Measurements from ENCODE around the gene GPR42. TPM values are rescaled to one million over a fixed set of nuclear protein-coding genes. Genes with fewer than 3 reads are reported as not detected.

GPR42 gene
- total and polyA plus RNA-seq, 4 donors, result 0.21 to 1.5 TPM; not detected in 2

- 89 to 92% methylated on average over 6 of the region's 6 CpGs for WGBS, 2 donors
- H3K4me3 ChIP-seq, result no peak overlapping the region
- TF ChIP-seq CTCF (IDR thresholded peaks at IDR 0.05; ENCODE audit: control extremely low read depth, extremely low read depth), result no peak
- DNase-seq (no peak), ATAC-seq (ENCODE audit: insufficient read depth, low FRiP score) (no peak)
- no peaks in the 10 kb centered on the region for H3K27me3 ChIP-seq (ENCODE audit: control insufficient read depth in 3 of 3, insufficient read depth in 3 of 3, low read length in 2 of 3)
- no peaks in the 10 kb centered on the region for H3K4me1 ChIP-seq (ENCODE audit: control insufficient read depth in 5 of 5, insufficient read depth in 5 of 5, low read length in 5 of 5)
- H3K36me3 ChIP-seq (ENCODE audit: control insufficient read depth in 4 of 4, insufficient read depth in 4 of 4, low read length in 4 of 4), result no peaks in the 10 kb centered on the region
- no peak overlapping the region for H3K9ac ChIP-seq (ENCODE audit: insufficient read depth in 1 of 2, low read length in 2 of 2)
- H3K9me3 ChIP-seq (ENCODE audit: control insufficient read depth in 4 of 4, insufficient read depth in 3 of 4, low read length in 3 of 4), result no peaks in the 10 kb centered on the region
- H3K27ac ChIP-seq (ENCODE audit: low read depth in 1 of 2, low read length in 1 of 2), result no peak overlapping the region
These were observed 17.6 kb downstream of the GPR42 start for GRCh38 chr19:35388277-35389054.

GRCh38 chr19:35389192-35389861, 18.5 kb downstream of the GPR42 start:
- Histone ChIP-seq H3K27ac (ENCODE audit: low read depth in 1 of 2, low read length in 1 of 2) (no peak overlapping the region), H3K4me1 (ENCODE audit: control insufficient read depth in 5 of 5, insufficient read depth in 5 of 5, low read length in 5 of 5) (no peaks in the 10 kb centered on the region), H3K27me3 (ENCODE audit: control insufficient read depth in 3 of 3, insufficient read depth in 3 of 3, low read length in 2 of 3) (no peaks in the 10 kb centered on the region), H3K9ac (ENCODE audit: insufficient read depth in 1 of 2, low read length in 2 of 2) (no peak overlapping the region), H3K9me3 (ENCODE audit: control insufficient read depth in 4 of 4, insufficient read depth in 3 of 4, low read length in 3 of 4) (no peaks in the 10 kb centered on the region), H3K36me3 (ENCODE audit: control insufficient read depth in 4 of 4, insufficient read depth in 4 of 4, low read length in 4 of 4) (no peaks in the 10 kb centered on the region), H3K4me3 (no peak overlapping the region)
- DNase-seq, result no peak
- TF ChIP-seq CTCF (IDR thresholded peaks at IDR 0.05; ENCODE audit: control extremely low read depth, extremely low read depth), result no peak
- no peak for ATAC-seq (ENCODE audit: insufficient read depth, low FRiP score)
- WGBS, 2 donors, result 71 to 84% methylated on average over 6 of the region's 6 CpGs

- no peaks in the 10 kb centered on the region for H3K9me3 ChIP-seq (ENCODE audit: control insufficient read depth in 4 of 4, insufficient read depth in 3 of 4, low read length in 3 of 4)
- H3K4me3 ChIP-seq, result no peak overlapping the region
- no peak for TF ChIP-seq CTCF (IDR thresholded peaks at IDR 0.05; ENCODE audit: control extremely low read depth, extremely low read depth)
- H3K36me3 ChIP-seq (ENCODE audit: control insufficient read depth in 4 of 4, insufficient read depth in 4 of 4, low read length in 4 of 4), result no peaks in the 10 kb centered on the region
- 62 to 68% methylated on average over 5 of the region's 5 CpGs for WGBS, 2 donors
- no peak overlapping the region for H3K27ac ChIP-seq (ENCODE audit: low read depth in 1 of 2, low read length in 1 of 2)
- peaks cover 0 to 5% (median 0%) of the 10 kb centered on the region in 5 donors for H3K4me1 ChIP-seq (ENCODE audit: control insufficient read depth in 5 of 5, insufficient read depth in 5 of 5, low read length in 5 of 5)
- H3K27me3 ChIP-seq (ENCODE audit: control insufficient read depth in 3 of 3, insufficient read depth in 3 of 3, low read length in 2 of 3), result no peaks in the 10 kb centered on the region
- ATAC-seq (ENCODE audit: insufficient read depth, low FRiP score), result no peak
- DNase-seq, result no peak
- H3K9ac ChIP-seq (ENCODE audit: insufficient read depth in 1 of 2, low read length in 2 of 2), result no peak overlapping the region
These were observed 22.2 kb downstream of the GPR42 start for GRCh38 chr19:35392742-35393715.

All from lung (tissue), 12 donors.